Activated CD8-positive, alpha-beta memory T cell treated with anti-CD3 and anti-CD28 coated beads for 48 hours (primary cell): Measurements from ENCODE around the gene PXDN.
"Not testable (repeated sequence)": the region's sequence is repeated elsewhere in the genome, so short reads cannot be mapped to it uniquely, and the experiment has no call there.

ENCODE experiments used
- DNase-seq, 3 experiments: peaks; one replicate each; pipeline ENCODE4 v3.0.0-alpha.2; 2020; ENCODE audit warnings: low read depth in 2 of 3, low spot score in 2 of 3

PXDN gene

DNA sequence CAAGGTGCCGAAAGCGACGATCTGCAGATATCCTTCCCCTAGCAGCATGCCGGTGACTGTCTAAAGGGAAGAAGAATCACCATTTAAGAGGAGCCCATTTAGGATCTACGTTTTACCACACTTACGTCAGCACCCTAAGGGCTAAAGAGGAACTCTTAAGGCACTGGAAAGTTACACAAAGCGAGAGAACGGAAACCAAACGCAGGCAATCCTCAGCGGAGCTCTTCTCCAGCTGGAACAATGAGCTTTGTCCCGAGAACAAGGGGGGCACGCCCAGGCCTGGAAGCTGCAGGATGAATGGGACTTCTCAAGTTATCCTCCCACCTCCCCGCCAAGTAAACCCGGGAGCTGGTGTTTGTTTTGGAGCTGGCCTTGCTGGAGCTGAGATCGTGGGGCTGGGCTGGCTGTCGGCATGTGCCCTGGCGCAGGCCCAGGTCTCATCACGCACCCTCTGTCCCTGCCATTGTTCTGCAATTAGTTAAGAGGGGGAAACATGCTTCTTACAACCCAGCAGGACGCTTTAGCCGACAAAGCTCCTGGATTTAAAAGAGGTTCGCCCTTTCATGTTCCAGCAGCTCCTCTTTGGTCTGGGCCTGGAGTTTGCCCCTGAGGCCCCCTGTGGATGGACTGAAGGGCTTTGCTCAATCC, 36.4 kb downstream of the PXDN start:
- DNase-seq: no peak

DNA sequence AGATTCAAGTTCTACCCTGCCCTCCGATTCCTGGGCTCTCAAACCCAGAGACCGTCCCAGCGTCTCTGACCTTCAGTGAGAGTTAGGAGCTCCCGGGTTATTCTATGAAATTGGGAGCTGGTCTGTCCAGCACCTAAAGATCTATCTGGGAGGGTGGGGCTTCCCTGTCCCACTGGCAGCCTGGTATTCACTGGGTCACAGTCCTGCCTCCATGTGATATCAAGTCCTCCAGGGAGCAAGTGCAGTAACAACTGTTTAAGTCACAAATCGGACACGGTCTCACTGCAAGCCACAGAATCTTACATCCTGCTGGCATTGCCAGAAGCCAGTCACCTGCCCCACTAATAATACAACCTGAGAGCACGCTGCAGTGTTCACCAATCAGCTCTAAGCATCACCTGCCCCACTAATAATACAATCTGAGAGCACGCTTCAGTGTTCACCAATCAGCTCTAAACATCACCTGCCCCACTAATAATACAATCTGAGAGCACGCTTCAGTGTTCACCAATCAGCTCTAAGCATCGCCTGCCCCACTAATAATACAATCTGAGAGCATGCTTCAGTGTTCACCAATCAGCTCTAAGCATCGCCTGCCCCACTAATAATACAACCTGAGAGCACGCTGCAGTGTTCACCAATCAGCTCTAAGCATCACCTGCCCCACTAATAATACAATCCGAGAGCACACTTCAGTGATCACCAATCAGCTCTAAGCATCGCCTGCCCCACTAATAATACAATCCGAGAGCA, 38.0 kb downstream of the PXDN start:
- DNase-seq: not testable (repeated sequence)

DNA sequence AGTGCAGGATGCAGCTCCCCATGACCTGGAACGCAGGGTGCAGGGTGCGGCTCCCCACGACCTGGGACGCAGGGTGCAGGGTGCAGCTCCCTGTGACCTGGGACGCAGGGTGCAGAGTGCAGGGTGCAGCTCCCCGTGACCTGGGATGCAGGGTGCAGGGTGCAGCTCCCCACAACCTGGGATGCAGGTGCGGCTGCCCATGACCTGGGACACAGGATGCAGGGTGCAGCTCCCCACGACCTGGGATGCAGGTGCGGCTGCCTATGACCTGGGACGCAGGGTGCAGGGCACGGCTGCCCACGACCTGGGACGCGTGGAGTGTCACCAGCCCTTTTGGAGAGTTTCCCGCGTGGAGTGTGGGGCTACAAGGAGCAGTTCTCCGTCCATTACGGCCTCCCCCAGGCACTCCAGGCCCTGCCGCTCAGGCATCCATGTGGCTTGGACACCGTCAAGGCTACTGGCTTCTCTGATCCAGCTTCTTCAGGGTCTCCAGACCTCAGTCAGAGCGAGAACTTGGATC, 38.7 kb downstream of the PXDN start:
- no peak for DNase-seq

DNA sequence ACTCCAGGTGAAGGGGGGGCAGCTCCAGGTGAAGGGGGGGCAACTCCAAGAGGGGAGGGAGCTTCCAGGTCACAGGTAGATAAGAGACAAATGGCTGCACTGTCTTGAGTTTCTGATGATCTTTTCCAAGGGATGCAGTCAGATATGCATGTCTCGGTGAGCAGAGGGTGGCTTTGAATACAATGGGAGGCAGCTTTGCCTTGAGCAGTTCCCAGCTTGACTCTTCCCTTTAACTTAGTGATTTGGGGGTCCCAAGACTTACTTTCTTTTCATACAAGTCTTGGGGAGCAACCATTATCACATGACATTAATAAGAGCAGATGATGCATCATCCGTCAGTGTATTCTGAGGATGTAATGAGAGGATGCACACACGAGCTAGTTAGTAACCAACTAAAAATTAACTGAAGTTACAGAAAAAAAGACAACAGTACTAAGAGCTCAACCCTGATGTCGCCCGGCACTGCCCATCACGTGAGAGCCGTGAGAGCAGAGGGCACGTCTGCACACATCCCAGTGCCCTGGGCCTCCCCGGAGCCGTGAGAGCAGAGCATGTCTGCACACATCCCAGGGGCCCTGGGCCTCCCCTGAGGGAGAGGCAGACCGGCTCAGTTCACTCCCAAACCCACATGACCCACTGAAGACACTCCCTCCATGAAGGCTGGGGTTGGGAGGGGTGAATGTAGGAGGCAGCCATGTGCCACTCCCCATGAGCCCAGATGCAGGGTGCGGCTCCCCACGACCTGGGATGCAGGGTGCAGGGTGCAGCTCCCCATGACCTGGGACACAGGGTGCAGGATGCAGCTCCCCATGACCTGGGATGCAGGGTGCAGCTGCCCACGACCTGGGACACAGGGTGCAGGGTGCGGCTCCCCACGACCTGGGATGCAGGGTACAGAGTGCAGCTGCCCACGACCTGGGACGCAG, 39.4 kb downstream of the PXDN start:
- DNase-seq: no peak

DNA sequence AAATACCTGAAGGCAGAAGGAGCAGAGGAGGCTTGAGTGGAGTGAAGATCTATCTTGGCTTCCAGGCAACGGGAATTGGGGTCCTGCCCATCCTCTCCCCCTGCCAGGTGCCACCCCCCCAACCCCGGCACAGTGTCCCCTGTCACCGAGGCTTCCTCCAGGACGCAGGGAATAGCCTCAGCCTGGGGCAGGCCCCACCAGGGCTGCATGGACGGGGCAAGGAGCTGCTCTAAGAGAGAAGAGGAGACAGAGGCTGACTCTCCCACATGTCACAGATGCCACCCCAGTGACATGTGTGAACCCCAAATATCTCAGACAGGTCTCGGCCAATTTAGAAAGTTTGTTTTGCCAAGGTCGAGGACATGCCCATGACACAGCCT, 42.1 kb downstream of the PXDN start:
- DNase-seq: no peak

DNA sequence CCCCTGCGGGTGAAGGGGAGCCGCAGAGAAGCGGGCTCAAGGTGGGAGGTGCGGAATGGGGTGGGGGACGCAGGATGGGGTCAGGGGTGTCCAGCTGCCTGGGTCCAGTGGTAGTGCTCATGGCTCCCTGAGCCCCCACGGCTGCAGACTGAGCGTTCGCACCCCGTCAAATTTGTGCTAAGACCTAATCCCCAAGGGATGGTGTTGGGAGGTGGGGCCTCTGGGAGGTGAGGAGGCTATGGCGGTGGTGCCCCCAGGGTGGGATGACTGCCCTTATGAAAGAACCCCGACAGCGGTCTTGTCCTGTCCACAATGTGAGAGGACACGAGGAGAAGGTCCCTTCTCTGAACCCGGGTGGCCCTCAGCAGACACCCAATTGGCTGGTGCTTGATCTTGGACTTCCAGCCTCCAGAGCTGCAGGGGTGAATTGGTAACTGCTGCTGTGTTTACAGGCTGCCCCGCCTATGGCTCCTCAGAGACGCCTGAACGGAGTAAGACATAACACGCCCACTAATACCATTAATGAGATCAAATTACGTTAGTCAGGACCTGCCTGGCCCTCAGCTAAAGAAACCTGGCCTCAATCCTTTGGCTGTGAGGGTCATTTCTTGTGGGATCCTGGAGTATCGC, 42.6 kb downstream of the PXDN start:
- no peak for DNase-seq

GRCh38 chr2:1701020-1701419, 43.3 kb downstream of the PXDN start:
- DNase-seq: no peak

- not testable (repeated sequence) for DNase-seq
These were observed 43.9 kb downstream of the PXDN start for GRCh38 chr2:1700427-1700826.

DNA sequence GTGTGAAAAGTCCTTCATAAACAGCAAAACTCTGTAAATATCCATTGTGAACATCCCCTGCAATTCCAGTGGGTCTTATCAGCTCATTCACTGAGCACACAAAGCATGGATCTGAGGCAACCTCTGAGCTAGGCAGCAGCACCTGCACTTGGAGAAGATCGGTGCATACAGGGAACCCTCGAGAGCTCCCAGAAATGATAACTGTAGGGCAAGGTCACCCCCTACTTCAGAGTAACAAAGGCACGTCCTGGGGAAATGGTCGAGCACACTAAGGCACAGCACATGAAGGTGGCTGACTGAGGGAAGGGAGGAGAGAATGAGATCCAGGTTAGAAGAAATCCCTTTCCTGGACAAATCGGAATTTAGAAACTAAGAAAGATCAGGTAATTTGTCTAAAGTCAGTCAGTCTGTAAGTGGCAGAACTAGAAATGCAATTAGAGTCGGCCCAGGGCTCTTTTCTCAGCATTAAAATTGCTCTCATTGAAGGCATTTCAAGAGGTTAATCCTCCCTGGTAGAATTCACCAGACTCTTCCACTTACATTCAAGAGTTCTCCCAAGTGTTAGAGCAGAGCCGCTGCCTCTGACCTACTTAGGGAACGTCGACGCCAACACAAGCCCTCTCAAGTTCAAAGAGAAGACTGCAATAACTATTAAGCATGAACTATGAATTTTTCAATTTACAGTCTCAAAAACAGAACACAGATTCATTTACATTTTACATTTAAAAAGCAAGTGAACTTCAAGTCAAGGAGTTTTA, 45.9 kb downstream of the PXDN start:
- no peak for DNase-seq

DNA sequence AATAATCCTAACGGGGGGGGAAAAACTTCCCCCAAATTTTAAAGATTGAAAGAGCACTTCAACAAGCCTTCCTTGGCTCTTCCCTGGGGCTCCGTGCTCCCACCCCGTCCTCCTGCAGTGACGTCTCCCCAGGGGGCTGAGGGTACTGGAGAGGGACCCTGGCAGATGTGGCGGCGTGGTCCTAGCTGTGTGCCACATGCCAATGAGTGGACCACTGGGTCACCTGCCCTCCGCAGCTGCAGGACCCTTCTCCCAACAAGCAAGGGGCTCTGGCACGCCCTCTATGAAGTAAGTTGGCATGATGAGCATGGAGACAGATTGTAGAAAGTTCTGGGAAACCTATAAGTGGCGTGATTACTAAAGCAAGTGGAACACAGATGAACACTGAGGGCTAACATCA, 46.7 kb downstream of the PXDN start:
- DNase-seq: no peak

- DNase-seq: no peak
These were observed 47.8 kb downstream of the PXDN start for GRCh38 chr2:1696472-1696871.

GRCh38 chr2:1694371-1695271, 49.7 kb downstream of the PXDN start:
- no peak for DNase-seq

DNA sequence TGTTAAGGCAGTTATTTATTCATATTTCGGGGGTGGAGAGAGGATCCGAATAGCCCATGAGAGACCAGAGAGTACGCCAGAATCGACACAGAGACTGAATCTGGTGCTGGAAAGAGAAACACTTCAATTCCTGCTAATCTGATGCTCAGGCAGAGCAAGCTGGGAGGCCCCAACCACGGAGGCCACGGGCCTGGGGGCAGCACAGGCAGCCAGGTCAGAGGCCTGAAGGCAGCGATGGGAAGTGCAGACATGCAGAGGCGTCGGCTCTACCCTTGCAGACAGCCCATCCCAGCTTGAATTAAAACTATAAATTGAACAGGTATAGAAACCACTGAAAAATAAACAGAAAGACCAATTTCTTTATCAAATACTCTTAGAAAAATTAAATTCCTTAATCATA, 50.6 kb downstream of the PXDN start:
- DNase-seq: no peak

DNA sequence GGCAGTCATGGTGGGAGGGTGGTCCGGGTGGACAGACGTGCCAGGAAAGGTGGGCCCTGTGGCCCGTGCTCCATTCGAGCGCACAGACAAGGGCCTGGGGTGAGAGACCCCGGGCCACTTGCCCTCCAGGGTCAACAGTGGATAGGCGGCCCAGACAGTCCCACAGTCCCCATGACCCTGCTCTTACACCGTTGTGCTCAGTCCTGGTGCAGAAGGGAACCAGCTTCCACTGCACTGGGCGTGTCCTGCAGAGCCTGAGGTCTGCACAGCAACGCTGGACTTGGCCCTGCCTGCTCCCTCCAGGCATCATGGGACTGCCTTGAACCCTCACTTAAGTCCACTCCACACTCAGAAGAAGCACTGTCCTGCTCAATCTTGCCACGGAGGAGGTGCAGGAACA, 52.0 kb downstream of the PXDN start:
- DNase-seq: no peak

- no peak for DNase-seq
These were observed 52.9 kb downstream of the PXDN start for GRCh38 chr2:1691366-1691765.

DNA sequence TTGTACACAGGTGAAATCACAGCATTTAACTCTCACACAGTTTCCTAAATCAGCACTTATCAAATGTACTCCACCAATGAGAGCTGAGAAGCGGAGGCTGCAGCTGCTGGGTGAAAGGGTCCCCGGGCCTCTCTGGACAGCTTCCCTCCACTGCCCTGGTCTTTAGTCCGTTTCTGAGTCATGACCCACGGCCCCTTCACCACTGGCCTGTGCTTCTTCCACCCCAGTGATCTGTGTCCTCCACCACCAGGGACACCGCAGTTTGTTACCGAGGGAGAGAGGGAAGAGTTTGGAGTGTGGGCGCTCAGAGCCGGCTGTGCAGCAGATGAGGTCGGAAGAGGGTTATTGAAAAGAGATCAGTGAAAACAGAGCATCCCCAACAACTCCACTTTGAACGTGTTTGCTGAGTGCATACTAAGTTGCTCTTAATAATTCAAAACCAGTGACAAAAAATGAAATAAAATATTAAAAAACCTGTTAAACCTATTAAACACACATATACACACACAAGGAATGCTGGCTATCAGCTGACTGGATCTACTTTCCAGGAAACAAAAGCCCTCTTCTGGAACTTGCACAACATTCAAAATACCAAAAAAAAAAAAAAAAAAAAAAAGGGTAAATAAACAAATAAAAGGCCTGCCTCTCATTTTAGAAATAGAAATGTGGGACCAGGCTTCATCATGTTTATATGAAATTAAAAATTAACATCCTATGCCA, 54.1 kb downstream of the PXDN start:
- DNase-seq: no peak

- no peak for DNase-seq
These were observed 55.5 kb downstream of the PXDN start for GRCh38 chr2:1688859-1689258.

DNA sequence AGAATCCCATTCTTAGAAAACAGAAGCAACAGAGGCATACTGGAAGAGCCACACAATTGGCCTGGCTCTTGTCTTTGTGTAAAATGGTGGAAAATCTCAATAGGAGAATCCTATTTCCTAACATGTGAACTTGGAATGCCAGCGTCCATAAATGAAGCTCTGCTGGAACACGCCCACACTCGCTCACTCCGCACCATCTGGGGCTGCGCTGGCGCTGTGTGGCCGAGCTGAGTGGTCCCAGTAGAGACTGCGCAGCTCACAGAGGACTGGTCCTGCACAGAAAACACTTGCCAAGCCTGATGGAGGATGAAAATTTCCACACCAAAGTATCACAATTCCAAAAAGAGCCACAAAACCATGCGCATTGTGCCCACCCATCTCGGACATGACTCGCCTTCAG, 56.2 kb downstream of the PXDN start:
- no peak for DNase-seq

GRCh38 chr2:1687254-1687653, 57.1 kb downstream of the PXDN start:
- DNase-seq: no peak
